WTC11 (cell line): ENCODE results near the gene CNTNAP5.

Experiments used
- CTCF ChIP-seq: fragments of 200-600 bp; IDR thresholded peaks from 2 replicates; pipeline ENCODE4 v1.8.0; 2022; ENCODE audit warnings: antibody characterized with exemption
- HMGXB4 ChIP-seq: sonication (generic); formaldehyde crosslinking; IDR thresholded peaks from 2 replicates; pipeline ENCODE4 v1.8.1; 2023; ENCODE audit warnings: mild to moderate bottlenecking, moderate library complexity, missing genetic modification reagents
- KAT7 ChIP-seq: sonication (generic); formaldehyde crosslinking; IDR thresholded peaks from 2 replicates; pipeline ENCODE4 v1.8.1; 2023; ENCODE audit warnings: missing genetic modification reagents, mild to moderate bottlenecking, borderline replicate concordance
- MAX ChIP-seq: sonication (generic); formaldehyde crosslinking; IDR thresholded peaks from 2 replicates; pipeline ENCODE4 v1.8.0; 2022; ENCODE audit warnings: mild to moderate bottlenecking, missing genetic modification reagents
- MXD4 ChIP-seq: fragments of 250-450 bp; sonication (Bioruptor Pico); IDR thresholded peaks from 2 replicates; pipeline ENCODE4 v1.8.0; 2021; ENCODE audit warnings: mild to moderate bottlenecking, moderate library complexity, borderline replicate concordance
- MYBL2 ChIP-seq: sonication (generic); formaldehyde crosslinking; IDR thresholded peaks from 2 replicates; pipeline ENCODE4 v1.8.1; 2023; ENCODE audit warnings: mild to moderate bottlenecking, moderate library complexity, missing genetic modification reagents
- NR2C2 ChIP-seq: sonication (generic); formaldehyde crosslinking; IDR thresholded peaks from 2 replicates; pipeline ENCODE4 v1.8.0; 2022; ENCODE audit warnings: mild to moderate bottlenecking, missing genetic modification reagents
- OVOL2 ChIP-seq: fragments of 250-450 bp; sonication (Bioruptor Pico); IDR thresholded peaks from 2 replicates; pipeline ENCODE4 v1.9.0; 2021; ENCODE audit warnings: mild to moderate bottlenecking, borderline replicate concordance
- TEAD1 ChIP-seq: sonication (generic); formaldehyde crosslinking; IDR thresholded peaks from 2 replicates; pipeline ENCODE4 v1.8.0; 2022; ENCODE audit warnings: mild to moderate bottlenecking, missing genetic modification reagents
- USF2 ChIP-seq: sonication (generic); formaldehyde crosslinking; IDR thresholded peaks from 2 replicates; pipeline ENCODE4 v1.8.1; 2023; ENCODE audit warnings: mild to moderate bottlenecking, missing genetic modification reagents, moderate library complexity
- ZBTB43 ChIP-seq: sonication (generic); formaldehyde crosslinking; IDR thresholded peaks from 2 replicates; pipeline ENCODE4 v1.8.1; 2023; ENCODE audit warnings: mild to moderate bottlenecking, missing genetic modification reagents
- ZMAT4 ChIP-seq: fragments of 250-450 bp; sonication (Bioruptor Pico); IDR thresholded peaks from 2 replicates; pipeline ENCODE4 v1.9.0; 2021; ENCODE audit warnings: mild to moderate bottlenecking
- ZNF281 ChIP-seq: sonication (generic); formaldehyde crosslinking; IDR thresholded peaks from 2 replicates; pipeline ENCODE4 v1.8.0; 2023; ENCODE audit warnings: mild to moderate bottlenecking, missing genetic modification reagents
- TF ChIP-seq, protein P1 (sequence below): fragments of 250-450 bp; sonication (Bioruptor Pico); IDR thresholded peaks from 2 replicates; pipeline ENCODE4 v1.8.0; 2021; ENCODE audit warnings: mild to moderate bottlenecking

GRCh38 chr2:124538549-124538948 is 513.5 kb downstream of the CNTNAP5 start:
- TF ChIP-seq ZBTB43 (no peak), CTCF (no peak), ZMAT4 (CRISPR knock-in tag) (no peak), HMGXB4 (CRISPR knock-in tag) (no peak), MYBL2 (CRISPR knock-in tag) (no peak), MAX (CRISPR knock-in tag) (no peak), MXD4 (CRISPR knock-in tag) (no peak), KAT7 (CRISPR knock-in tag) (no peak), OVOL2 (no peak), NR2C2 (no peak), ZNF281 (no peak), TEAD1 (CRISPR knock-in tag) (no peak), USF2 (CRISPR knock-in tag) (no peak)
- TF ChIP-seq, protein P1, sequence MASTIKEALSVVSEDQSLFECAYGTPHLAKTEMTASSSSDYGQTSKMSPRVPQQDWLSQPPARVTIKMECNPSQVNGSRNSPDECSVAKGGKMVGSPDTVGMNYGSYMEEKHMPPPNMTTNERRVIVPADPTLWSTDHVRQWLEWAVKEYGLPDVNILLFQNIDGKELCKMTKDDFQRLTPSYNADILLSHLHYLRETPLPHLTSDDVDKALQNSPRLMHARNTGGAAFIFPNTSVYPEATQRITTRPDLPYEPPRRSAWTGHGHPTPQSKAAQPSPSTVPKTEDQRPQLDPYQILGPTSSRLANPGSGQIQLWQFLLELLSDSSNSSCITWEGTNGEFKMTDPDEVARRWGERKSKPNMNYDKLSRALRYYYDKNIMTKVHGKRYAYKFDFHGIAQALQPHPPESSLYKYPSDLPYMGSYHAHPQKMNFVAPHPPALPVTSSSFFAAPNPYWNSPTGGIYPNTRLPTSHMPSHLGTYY (CRISPR knock-in tag): no peak
